NCI-H345 treated with DMSO at 0.1 percent for 48 hours (cell line): ENCODE results near the gene TPK1.
"Not testable (repeated sequence)": the region's sequence is repeated elsewhere in the genome, so short reads cannot be mapped to it uniquely, and the experiment has no call there.

Experiments used
- DNase-seq: peaks from one replicate; lab custom pipeline; 2025; ENCODE audit not compliant: unreplicated experiment; lab: John Stamatoyannopoulos, UW

Gene TPK1

GRCh38 chr7:144487901-144488300, 348.0 kb downstream of the TPK1 start:
- no peak for DNase-seq

GRCh38 chr7:144484445-144484844, 351.4 kb downstream of the TPK1 start:
- DNase-seq, result no peak

GRCh38 chr7:144483189-144483588, 352.7 kb downstream of the TPK1 start:
- DNase-seq, result no peak

- no peak for DNase-seq
Measured at GRCh38 chr7:144481833-144482232, 354.0 kb downstream of the TPK1 start.

- DNase-seq, result no peak
Measured at GRCh38 chr7:144477348-144477747, 358.5 kb downstream of the TPK1 start.

- DNase-seq, result no peak
Measured at GRCh38 chr7:144474800-144475615, 360.8 kb downstream of the TPK1 start.

GRCh38 chr7:144474363-144474762, 361.5 kb downstream of the TPK1 start:
- DNase-seq, result no peak

GRCh38 chr7:144473908-144474307, 361.9 kb downstream of the TPK1 start:
- DNase-seq, result no peak

- DNase-seq, result no peak
Measured at GRCh38 chr7:144470078-144470477, 365.8 kb downstream of the TPK1 start.

GRCh38 chr7:144468990-144469732, 366.7 kb downstream of the TPK1 start:
- DNase-seq, result no peak

GRCh38 chr7:144459635-144460034, 376.2 kb downstream of the TPK1 start:
- DNase-seq, result no peak

GRCh38 chr7:144455040-144455404, 380.8 kb downstream of the TPK1 start:
- DNase-seq, result no peak

GRCh38 chr7:144454256-144455039, 381.4 kb downstream of the TPK1 start:
- DNase-seq, result no peak

GRCh38 chr7:144452064-144452463, 383.8 kb downstream of the TPK1 start:
- DNase-seq, result no peak

- no peak for DNase-seq
Measured at GRCh38 chr7:144445590-144445989, 390.3 kb downstream of the TPK1 start.

GRCh38 chr7:144439717-144440205, 396.1 kb downstream of the TPK1 start:
- peak; percentile 53 for DNase-seq

- no peak for DNase-seq
Measured at GRCh38 chr7:144438759-144439158, 397.1 kb downstream of the TPK1 start.

- peak; percentile 36 for DNase-seq
Measured at GRCh38 chr7:144437370-144438191, 398.3 kb downstream of the TPK1 start.

- no peak for DNase-seq
Measured at GRCh38 chr7:144436500-144436899, 399.4 kb downstream of the TPK1 start.

GRCh38 chr7:144428431-144428830, 407.4 kb downstream of the TPK1 start:
- no peak for DNase-seq

GRCh38 chr7:144427539-144427938, 408.3 kb downstream of the TPK1 start:
- DNase-seq, result not testable (repeated sequence)
